Amniotic stem cell (primary cell): ENCODE measurements around the gene ATXN10.
A peak's percentile ranks its signal among the peaks of the same experiment; 100 is the strongest.
"Not testable (repeated sequence)": the region's sequence is repeated elsewhere in the genome, so short reads cannot be mapped to it uniquely, and the experiment has no call there.

Experiments
- DNase-seq: peaks from one replicate; lab custom pipeline; 2025; lab: John Stamatoyannopoulos, UW

Gene ATXN10

DNA sequence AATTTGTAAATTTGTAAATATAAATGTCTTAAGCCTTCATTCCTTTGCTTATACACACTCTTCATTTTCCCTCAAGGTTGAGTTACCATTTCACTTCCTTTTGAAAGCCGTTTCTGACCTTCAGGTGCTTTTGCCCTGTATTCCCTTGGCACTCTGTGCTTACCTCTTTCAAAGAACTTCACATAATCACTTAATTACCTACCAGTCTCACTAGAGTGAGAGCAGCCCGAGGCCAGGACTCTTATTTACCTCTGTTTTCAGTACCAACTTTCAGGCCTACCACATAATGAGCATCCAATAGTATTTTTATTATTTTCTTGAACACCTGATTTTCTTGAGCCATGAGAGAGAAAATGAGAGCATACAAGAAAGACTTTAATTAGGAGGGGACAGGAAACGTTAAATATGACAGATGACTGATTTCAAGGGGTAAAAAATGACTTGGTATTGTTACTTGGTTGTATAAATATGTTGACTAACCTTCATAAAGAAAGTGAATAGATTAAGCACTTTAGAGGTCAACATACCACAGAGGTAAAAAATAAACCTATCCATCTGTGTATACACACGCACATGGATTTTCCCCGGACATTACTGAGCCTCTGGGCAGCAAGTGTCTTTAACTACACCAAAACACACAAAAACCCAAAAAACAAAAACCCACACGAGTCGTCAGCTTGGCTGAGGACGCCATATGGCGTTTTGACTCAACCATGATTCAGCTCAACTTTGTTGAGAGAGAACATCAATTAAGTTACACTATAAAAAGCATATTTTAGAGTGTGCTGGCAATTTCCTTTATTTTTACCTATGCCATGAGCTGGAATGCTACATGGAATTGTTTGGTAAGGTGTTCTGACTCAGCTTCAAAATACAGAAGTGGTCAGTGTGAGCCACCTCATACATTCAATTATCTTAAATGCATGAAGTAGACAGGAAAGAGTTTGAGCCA lies 7.6 kb downstream of the ATXN10 start:
- DNase-seq, result no peak

DNA sequence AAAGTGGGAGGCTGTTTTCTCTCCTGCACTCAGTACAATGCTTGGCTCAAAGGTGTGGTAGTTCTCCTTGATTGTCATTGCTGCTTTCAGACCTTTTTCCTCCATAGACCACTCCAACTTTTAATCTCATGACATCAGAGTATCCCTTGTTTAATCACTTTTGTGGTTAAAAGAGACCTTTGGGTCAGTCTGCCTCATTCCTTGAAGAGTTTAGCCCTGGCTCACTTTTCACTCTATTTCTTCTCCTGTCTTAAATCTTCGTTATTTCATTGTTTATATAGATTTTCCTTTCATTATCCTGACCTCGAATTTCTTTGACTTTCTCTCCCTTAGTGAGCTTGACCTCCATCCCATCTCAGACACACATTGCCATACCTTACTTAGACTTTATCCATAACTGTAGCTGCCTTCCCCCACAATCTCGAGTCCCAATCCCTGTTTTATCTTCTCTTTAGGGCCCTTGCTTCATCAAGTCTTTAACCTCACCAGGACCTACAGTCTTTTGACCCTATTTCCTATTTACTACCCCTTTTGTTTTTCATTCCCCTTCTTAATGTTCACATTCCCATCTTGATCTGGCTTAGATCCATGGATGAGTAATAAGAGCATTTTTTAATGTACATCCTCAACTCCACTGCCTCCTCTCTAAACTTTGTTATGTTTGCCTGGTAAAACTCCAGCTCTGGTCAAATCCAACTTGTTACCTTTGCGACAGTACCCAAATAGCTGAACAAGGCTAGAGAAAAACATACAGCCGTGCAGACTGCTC lies 9.5 kb downstream of the ATXN10 start:
- no peak for DNase-seq

DNA sequence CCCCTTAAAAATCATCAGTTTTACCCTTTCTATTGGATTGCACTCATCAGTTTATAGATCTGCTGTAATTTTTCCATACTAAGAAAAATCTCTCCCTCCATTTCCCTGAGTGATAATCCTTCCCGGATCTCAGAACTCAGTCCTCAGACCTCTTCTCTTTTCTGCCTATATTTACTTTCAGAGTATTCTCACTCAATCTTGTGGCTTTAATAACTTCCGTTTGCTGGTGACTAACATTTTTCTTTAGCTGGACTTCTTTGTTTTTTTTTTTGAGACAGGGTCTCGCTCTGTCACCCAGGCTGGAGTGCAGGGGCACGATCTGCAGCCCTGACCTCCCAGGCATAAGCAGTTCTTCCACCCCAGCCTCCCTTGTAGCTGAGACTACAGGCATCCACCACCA lies 10.4 kb downstream of the ATXN10 start:
- DNase-seq, result no peak

DNA sequence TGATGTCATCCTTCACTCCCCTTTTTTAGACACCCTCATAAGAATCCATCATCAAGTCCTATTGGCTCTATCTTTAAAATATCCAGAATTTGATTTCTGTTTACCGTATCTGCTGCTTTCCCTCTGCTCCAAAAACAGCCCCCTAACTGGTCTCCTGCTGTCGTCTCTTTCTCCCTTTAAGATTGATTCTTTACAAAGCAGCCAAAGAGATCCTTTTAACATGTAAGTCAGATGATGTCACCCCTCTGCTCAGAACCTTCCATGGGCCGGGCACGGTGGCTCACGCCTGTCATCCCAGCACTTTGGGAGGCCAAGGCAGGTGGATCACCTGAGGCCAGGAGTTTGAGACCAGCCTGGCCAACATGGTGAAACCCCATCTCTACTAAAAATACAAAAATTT lies 11.1 kb downstream of the ATXN10 start:
- DNase-seq, result not testable (repeated sequence)

DNA sequence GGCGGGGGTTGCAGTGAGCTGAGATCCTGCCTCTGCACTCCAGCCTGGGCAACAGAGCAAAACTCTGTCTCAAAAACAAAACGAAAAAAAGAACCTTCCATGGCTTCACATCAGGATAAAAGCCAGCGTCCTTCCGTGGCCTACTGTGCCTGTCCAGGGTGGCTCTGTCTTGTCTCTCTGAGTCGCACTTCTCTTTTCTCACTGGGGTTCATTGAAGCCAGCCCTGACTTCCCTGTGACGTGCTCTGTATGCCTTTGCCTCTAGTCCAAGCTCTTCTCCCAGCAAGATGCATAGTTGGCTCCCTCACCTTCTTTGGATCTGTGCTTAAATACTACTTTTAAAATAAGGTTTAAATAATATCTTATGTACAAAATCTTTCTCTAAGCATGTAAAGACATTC lies 11.6 kb downstream of the ATXN10 start:
- no peak for DNase-seq

DNA sequence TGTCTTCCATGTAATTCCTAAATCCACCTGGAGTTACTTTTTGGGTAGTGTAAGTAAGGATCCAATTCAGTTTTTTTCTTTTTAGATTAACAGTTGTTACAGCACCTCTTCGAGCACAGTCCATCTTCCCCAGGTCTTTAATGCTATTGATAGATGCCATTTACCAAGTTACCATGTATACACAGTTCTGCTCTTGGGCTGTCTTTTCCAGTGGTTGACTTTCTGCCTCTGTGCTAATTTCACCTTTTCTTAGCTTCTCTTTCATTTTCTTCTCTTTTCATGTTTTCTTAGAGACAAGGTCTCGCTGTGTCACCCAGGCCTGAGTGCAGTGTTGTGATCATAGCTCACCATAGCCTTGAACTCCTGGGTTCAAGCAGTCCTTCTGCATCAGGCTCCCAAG lies 12.0 kb downstream of the ATXN10 start:
- no peak for DNase-seq

DNA sequence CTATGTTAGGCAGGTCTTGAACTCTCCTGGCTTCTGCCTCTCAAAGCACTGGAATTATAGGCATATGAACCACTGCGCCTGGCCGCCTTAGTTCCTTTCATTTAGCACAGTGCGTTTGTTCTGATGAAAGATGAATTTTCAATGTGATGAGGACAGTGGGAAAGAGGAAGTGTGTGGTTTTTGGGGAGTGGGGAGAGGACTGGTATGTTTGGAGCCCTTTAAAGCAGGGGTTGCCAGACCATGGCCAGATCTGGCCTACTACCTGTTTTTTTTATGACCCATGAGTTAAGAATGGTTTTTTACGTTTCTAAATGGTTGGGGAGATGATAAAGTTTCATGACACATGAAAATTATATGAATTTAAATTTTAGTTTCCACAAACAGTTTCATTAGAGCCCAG lies 12.5 kb downstream of the ATXN10 start:
- DNase-seq, result no peak

DNA sequence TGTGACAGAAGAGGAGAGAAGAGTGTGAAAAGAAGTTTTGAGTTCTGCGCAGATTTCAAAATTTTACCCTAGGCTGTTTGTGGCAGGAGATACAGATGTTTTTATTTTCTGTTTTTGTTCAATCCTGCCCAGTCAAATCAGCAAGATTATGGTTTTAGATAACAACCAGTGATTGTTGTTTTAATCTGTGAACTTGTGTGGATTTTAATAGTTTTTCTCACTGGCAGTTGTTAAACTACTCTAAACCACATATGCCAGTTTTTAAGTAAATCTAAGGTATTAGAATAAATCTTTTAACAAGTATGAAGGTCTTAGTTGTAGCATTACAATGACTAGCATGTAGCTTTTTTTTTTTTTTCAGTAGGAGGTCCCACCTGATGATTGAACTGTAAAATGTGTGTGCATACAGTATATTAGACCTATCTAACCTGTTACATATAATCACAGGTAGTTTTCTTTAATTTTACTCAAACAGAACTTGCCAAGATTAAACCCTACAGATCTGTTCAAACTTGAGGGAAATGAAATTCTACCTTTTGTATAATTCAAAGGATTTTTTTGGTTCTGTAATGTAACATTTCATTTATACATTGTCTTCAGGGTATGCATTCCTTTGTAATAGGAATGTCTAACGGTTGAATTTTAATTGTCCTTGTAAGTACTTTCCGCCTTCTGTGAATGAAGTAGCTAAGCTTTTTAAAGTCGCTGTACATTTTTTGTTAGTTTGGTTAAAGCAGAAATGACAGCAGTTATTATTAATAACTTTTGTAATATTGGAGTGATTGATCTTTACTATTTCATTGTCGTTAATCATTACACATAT lies 13.3 kb downstream of the ATXN10 start:
- DNase-seq, result no peak

DNA sequence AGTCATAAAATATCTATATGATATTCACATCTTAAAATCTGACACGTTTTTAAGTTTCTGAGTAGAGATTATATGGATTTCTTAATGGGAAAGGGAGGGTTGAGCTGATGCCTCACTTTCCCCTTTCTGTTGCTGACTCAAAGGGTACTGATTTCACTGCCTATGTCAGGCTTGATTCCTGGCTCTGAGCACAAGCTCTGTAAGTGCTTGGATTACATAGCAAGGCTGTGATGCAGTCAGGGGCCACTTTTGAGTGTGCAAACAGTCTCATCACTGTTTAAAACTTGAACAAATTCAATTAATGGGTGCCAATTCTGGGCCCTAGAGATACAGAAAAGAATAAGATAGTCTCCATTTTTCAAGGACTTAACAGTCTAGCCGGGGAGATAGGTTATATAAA lies 14.4 kb downstream of the ATXN10 start:
- no peak for DNase-seq

DNA sequence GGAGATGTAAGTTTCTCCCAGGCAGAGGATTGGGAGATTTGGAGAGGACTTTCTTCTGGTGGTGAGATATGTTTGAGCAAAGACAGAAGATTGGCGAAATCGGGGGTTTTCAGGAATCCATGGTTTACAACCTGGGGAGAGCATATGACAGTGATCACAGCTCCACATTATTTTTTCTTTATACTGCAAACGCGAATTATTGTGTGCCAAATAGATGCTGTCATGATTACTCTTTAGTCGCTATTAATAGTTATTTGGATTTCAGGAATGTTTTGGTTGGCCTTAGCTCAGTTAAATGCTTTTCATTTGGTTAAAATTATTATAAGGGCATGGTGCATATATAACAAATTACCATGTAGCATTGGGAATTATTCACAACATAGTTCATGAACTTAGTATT lies 15.2 kb downstream of the ATXN10 start:
- no peak for DNase-seq

DNA sequence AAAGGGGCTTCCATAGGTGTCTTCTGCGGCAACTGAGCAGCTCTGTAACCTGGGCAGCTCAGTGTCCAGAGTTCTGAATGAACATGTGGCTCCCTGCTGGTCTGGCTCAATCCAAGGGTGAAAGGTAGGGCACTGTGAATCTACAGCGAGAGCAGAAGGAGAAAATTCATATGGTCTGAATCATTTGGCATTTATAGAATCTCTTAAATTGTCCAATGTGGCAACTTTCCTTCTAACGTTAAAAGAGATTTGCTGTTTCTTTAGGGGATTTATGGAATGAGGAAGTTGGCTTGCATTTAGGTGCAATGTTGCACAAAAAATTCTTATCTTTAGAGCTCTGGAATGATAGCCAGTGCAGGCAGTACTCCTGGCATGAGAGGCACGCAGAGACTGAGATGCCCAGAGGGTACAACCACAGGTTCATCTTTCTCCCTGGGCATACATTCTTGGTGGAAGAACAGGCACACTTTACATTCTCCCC lies 17.0 kb downstream of the ATXN10 start:
- DNase-seq, result peak; percentile 52

DNA sequence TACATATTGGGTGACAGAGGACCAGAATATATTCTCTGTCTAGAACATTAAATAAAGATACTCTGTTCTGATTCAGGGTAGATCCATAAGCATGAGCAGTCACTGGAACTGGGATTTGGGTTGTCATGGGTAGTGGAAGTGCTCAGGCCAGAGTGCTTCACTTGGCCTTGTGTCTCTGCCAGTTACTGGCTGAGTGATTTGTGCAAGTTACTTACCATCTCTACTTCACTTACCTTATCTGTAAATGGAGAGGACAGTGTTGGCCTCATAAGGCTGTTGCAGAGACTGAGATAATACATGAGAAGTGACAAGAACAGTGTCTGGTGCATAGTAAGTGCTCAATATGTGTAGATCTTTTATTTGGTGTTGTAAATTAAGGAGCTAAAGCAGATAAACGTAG lies 17.6 kb downstream of the ATXN10 start:
- no peak for DNase-seq

DNA sequence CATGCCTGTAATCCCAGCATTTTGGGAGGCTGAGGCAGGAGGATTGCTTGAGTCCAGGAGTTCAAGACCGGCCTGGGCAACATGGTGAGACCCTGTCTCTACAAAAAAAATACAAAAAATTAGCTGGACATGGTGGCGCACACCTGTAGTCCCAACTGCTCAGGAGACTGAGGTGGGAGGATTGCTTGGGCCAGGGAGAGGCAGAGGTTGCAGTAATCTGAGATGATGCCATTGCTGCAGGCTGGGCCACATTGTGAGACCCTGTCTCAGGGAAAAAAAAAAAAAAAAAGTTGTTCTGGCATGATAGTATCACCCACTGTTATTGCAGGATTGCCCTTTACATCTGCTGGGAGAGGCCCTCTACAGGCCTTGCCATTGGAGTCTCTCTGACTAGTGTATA lies 18.4 kb downstream of the ATXN10 start:
- DNase-seq, result no peak

DNA sequence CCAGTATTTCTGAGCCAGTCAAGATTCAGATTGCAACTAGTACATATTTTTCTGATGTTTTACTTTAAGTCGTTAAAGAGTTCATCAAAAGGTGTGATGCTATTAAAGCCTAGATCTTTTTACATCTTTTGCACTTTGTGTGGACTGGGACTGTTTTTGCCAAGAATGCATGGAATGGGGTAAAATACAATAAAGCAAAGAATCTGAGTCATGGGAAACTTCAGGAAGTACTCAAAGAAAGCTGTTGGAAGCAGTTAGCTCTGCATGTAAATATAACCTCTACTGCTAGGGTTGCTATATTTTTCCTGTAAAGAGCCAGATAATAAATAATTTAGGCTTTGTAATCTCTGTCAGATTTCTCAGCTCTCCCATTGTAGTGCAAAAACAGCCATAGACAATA lies 20.9 kb downstream of the ATXN10 start:
- no peak for DNase-seq

DNA sequence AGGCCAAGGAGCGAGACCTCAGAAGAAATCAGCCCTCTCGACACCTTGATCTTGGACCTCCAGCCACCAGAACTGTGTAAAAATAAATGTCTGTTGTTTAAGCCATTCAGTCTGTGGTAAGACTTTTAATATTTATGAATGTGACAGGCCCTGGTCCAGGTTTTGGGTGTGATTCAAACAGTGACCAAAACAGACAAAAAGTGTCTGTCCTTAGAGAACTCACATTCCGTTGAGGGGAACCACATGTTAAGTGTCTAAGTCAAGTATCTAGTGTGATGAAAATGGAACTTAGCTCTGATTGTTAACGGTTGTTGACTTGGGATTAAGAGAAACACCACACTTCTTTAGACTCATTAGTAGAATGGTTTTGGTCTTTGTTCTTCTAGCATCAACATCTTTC lies 22.2 kb downstream of the ATXN10 start:
- no peak for DNase-seq

DNA sequence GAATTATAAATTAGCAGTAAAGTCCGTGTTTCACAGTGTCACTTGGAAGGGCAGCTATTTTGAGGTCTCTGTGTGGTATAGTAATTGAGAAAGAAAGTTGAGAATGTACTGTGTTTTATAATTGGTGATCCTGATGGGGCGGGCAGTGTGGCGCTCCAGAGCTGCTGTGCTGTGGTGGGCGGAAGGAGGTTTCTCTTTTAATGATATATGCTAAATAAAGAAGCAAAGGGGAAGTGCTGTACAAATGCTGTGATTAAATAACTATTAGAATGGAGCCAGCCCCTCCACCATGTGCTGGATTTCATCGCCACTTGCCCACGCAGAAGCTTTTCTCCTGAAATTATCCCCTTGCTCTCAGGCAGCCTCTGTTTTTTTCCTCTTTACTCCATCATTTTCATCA lies 24.6 kb downstream of the ATXN10 start:
- DNase-seq, result no peak

DNA sequence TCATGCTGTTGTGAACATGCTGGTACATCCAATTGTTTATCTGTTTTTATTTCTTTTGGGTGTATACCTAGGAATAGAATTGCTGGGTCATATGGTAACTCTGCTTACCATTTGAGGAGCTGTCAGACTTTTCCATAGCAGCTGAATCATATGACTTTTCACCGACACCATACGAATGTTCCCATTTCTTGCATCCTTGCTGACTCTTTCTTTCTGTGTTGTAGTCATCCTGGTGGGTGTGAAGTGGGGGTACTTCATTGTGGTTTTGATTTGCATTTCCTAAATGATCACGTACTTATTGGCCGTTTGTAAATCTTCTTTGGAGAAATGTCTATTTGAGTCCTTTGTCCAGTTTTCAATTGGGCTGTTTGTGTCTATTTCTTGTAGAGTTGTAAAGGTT lies 26.5 kb downstream of the ATXN10 start:
- no peak for DNase-seq

DNA sequence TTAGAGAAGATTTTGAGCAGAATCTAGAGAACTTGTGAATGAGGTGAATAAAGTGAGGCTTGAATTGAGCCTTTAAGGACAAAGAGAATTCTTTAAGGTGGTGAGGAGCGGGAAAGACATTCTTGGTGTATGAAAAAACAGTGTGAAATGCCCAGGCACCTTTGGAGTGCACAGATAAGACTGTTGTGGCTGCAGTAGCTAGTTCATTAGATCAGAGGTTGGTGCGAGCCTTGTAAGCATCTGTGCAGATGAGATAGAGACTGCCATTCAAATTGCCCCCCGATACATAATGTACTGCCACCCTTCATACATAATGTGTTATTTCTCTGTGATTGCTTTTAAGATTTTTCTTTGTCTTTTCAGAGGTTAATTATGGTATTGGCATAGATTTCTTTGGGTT lies 31.3 kb downstream of the ATXN10 start:
- DNase-seq, result no peak

DNA sequence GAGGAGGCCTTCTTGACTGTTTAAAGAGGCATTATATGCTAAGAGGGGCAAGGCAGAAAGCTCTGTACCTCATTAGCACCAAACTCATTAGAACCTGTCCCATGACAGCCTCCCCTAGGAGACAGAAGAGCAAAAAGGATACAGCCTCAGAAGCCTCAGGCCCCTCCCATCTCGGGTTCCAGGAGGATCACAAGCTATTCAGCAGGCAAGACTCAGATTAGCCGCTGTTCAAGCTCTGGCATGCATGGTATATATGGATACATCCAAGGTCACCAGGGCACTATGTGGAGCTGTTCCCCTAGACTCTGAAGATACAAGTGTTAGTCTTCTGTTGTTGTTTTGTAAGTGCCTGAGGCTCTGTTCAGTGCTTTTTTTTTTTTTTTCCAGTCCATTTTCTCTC lies 32.1 kb downstream of the ATXN10 start:
- DNase-seq, result no peak

DNA sequence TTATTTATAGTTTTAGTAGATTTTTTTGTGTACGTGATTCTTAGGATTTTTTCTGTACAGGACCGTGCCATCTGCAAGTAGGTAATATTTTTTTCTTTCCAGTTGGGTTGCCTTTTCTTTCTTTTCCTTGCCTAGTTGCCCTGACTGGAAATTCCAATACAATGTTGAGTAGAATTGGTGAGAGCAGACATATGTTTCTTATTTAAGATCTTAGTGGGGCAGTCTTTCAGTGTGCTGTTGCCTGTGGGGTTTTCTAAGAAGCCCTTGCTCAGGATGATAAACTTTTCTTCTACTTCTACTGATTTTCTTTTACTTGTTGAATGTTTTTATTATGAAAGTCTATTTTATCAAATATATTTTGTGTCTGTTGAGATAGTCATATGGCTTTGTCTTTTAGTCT lies 33.0 kb downstream of the ATXN10 start:
- DNase-seq, result no peak

DNA sequence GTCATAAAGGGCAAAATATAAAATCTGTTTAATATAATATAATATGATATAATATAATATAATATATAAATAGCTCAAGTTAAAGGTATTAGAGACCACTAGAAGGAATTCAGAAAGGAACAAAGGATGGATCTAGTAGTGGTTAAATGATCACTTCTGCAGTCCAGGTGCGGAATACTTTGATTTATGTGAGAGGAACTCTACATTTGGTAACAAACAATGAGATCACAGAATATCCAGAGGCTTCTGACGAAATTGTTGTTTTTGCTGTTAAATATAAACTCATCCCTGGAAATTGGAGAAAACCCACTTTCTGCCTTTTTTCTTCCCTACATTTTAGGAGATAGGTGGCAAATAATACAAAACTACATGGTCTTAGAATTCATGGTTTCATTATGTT lies 36.0 kb downstream of the ATXN10 start:
- DNase-seq, result no peak

DNA sequence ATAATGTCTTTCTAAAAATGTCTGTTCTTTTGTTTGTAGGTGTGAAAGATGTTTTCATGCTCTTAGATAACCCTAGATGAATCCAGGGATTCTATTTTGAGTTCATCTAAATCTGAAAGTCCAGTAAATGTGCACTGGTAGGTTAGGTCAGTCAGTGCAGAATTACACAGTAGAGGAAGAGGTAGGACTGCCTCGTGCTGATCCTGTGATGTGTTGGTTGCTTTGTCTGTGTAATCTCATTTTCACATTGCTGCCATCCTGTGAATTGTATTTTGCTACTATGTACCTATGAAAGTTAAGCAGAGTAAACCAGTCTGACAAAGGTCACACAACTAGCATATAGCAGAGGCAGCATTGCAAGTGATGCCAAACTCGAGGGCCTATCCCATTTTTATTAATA lies 36.5 kb downstream of the ATXN10 start:
- no peak for DNase-seq
